Measurements from ENCODE around the gene ATP11A. TPM values are rescaled to one million over a fixed set of nuclear protein-coding genes. Genes with fewer than 3 reads are reported as not detected.

ATP11A gene
- total and polyA plus RNA-seq, 9 of the 15 experiments (the other 6 are each of a cell fraction or from before 2014, with no cell fraction given) = 0.38 to 34.2 (median 4.2) TPM

DNA sequence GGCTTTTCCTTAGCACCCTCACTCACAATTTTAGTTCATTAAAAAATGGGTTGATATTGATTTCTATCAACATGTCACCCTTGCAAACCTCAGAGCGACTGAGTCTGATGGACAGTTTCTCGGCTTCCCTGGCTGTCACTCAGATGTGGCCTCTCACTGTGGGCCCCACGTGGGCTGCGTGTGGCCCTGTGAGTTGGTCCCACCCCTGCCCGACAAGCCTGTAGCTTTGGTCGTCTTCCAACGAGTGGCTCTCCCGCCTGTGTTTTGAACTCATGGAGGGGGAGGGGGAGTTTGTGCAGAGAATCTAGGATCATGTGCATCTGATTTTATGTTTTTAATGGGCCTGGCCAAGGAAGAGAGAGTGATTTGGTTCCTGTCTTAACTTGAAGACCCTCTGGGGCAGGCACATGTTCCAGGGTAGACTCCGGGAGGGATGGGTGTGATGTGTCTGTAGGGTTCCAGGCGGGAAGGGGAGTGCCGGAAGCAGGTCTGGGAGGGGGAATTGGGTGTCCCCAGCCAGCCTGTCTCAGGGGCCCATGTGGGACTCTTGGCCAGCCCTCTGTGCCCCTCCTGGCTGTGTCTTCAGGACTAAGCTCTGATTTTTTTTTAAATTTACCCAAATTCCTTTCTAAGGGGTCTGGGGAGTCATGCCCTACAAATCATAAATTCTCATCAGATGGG, 18.9 kb downstream of the ATP11A start (continued):
- TF ChIP-seq, protein P1, sequence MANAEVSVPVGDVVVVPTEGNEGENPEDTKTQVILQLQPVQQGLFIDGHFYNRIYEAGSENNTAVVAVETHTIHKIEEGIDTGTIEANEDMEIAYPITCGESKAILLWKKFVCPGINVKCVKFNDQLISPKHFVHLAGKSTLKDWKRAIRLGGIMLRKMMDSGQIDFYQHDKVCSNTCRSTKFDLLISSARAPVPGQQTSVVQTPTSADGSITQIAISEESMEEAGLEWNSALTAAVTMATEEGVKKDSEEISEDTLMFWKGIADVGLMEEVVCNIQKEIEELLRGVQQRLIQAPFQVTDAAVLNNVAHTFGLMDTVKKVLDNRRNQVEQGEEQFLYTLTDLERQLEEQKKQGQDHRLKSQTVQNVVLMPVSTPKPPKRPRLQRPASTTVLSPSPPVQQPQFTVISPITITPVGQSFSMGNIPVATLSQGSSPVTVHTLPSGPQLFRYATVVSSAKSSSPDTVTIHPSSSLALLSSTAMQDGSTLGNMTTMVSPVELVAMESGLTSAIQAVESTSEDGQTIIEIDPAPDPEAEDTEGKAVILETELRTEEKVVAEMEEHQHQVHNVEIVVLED (CRISPR knock-in tag; IDR thresholded peaks at IDR 0.05) = no peak
- TF ChIP-seq CTBP1 (IDR thresholded peaks at IDR 0.05; ENCODE audit: borderline replicate concordance) (no peak), THRAP3 (IDR thresholded peaks at IDR 0.05; ENCODE audit: borderline replicate concordance) (no peak), BMI1 (IDR thresholded peaks at IDR 0.05; ENCODE audit: low read length) (no peak), SMARCB1 (IDR thresholded peaks at IDR 0.05; ENCODE audit: insufficient read length, low read depth) (no peak), MEF2A (IDR thresholded peaks at IDR 0.05; ENCODE audit: control insufficient read depth, low read depth, low read length) (no peak)
- TF ChIP-seq, protein P2, sequence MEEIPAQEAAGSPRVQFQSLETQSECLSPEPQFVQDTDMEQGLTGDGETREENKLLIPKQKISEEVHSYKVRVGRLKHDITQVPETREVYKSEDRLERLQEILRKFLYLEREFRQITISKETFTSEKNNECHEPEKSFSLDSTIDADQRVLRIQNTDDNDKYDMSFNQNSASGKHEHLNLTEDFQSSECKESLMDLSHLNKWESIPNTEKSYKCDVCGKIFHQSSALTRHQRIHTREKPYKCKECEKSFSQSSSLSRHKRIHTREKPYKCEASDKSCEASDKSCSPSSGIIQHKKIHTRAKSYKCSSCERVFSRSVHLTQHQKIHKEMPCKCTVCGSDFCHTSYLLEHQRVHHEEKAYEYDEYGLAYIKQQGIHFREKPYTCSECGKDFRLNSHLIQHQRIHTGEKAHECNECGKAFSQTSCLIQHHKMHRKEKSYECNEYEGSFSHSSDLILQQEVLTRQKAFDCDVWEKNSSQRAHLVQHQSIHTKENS (CRISPR knock-in tag; IDR thresholded peaks at IDR 0.05) = no peak
- TF ChIP-seq, protein P3, sequence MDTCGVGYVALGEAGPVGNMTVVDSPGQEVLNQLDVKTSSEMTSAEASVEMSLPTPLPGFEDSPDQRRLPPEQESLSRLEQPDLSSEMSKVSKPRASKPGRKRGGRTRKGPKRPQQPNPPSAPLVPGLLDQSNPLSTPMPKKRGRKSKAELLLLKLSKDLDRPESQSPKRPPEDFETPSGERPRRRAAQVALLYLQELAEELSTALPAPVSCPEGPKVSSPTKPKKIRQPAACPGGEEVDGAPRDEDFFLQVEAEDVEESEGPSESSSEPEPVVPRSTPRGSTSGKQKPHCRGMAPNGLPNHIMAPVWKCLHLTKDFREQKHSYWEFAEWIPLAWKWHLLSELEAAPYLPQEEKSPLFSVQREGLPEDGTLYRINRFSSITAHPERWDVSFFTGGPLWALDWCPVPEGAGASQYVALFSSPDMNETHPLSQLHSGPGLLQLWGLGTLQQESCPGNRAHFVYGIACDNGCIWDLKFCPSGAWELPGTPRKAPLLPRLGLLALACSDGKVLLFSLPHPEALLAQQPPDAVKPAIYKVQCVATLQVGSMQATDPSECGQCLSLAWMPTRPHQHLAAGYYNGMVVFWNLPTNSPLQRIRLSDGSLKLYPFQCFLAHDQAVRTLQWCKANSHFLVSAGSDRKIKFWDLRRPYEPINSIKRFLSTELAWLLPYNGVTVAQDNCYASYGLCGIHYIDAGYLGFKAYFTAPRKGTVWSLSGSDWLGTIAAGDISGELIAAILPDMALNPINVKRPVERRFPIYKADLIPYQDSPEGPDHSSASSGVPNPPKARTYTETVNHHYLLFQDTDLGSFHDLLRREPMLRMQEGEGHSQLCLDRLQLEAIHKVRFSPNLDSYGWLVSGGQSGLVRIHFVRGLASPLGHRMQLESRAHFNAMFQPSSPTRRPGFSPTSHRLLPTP (IDR thresholded peaks at IDR 0.05; ENCODE audit: borderline replicate concordance, extremely low read depth, insufficient read length) = no peak
- TF ChIP-seq, protein P4, sequence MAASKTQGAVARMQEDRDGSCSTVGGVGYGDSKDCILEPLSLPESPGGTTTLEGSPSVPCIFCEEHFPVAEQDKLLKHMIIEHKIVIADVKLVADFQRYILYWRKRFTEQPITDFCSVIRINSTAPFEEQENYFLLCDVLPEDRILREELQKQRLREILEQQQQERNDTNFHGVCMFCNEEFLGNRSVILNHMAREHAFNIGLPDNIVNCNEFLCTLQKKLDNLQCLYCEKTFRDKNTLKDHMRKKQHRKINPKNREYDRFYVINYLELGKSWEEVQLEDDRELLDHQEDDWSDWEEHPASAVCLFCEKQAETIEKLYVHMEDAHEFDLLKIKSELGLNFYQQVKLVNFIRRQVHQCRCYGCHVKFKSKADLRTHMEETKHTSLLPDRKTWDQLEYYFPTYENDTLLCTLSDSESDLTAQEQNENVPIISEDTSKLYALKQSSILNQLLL (CRISPR knock-in tag; IDR thresholded peaks at IDR 0.05; ENCODE audit: borderline replicate concordance) = no peak
